Caco-2 (cell line): ENCODE measurements around the gene NOTCH2. TPM values are rescaled to one million over a fixed set of nuclear protein-coding genes. Genes with fewer than 3 reads are reported as not detected.
"Not testable (repeated sequence)": the region's sequence is repeated elsewhere in the genome, so short reads cannot be mapped to it uniquely, and the experiment has no call there.

Source experiments
- Bru-seq: library from RNA; stranded (reverse); fragments of 400-500 nt; gene quantifications from one replicate; lab custom pipeline; 2021; lab: Mats Ljungman, UMichigan
- BruChase-seq, 2 experiments: library from RNA; stranded (reverse); fragments of 400-500 nt; gene quantifications; one replicate each; lab custom pipeline; 2021; lab: Mats Ljungman, UMichigan
- BruUV-seq: library from RNA; stranded (reverse); fragments of 400-500 nt; replicated peaks from 2 replicates; lab custom pipeline; 2021; lab: Mats Ljungman, UMichigan
- CTCF ChIA-PET: fragments of 300-600 bp; sonication (Branson Sonifier 250); formaldehyde crosslinking; loops from one replicate; lab custom pipeline; 2022; ENCODE audit warnings: antibody characterized with exemption; lab: Charles Lee
- POLR2A ChIA-PET: fragments of 300-600 bp; sonication (Branson Sonifier 250); formaldehyde crosslinking; loops from one replicate; lab custom pipeline; 2022; ENCODE audit warnings: antibody characterized with exemption; lab: Charles Lee
- DNase-seq, 2 experiments: peaks; one replicate each; pipeline versions ENCODE4 v3.0.0 to v3.0.0-alpha.2; 2020 to 2022
- H3K27me3 ChIP-seq: replicated peaks from 2 replicates; pipeline ENCODE4 v1.6.0; 2011; ENCODE audit warnings: low read length; ENCODE audit not compliant: control insufficient read depth, insufficient read depth
- H3K36me3 ChIP-seq: 2 replicates; pipeline ENCODE4 v1.5.1; 2011; ENCODE audit warnings: low read length; ENCODE audit not compliant: control insufficient read depth, insufficient read depth
- H3K4me1 ChIP-seq: fragments of 250-450 bp; sonication (Bioruptor Pico); 2 replicates; pipeline ENCODE4 v1.5.1; 2020; ENCODE audit warnings: mild to moderate bottlenecking
- H3K4me3 ChIP-seq: 2 replicates; pipeline ENCODE4 v1.5.1; 2011; ENCODE audit warnings: low read depth, mild to moderate bottlenecking, control low read depth, low read length
- H3K9me3 ChIP-seq: fragments of 250-450 bp; sonication (Bioruptor Pico); 2 replicates; pipeline ENCODE4 v1.5.1; 2020; ENCODE audit warnings: mild to moderate bottlenecking, moderate library complexity
- H3K27ac Mint-ChIP-seq: one replicate; pipeline ENCODE4 v1.8.0; 2022; ENCODE audit warnings: mixed read lengths; ENCODE audit not compliant: unreplicated experiment
- H3K27me3 Mint-ChIP-seq: one replicate; pipeline ENCODE4 v1.8.0; 2022; ENCODE audit warnings: mixed read lengths; ENCODE audit not compliant: insufficient read depth, unreplicated experiment
- H3K36me3 Mint-ChIP-seq: one replicate; pipeline ENCODE4 v1.8.0; 2022; ENCODE audit warnings: mild to moderate bottlenecking, mixed read lengths; ENCODE audit not compliant: insufficient read depth, unreplicated experiment
- H3K4me1 Mint-ChIP-seq: one replicate; pipeline ENCODE4 v1.8.0; 2022; ENCODE audit warnings: low read depth, mixed read lengths; ENCODE audit not compliant: unreplicated experiment
- H3K4me3 Mint-ChIP-seq: one replicate; pipeline ENCODE4 v1.8.0; 2022; ENCODE audit warnings: mild to moderate bottlenecking, moderate library complexity, mixed read lengths; ENCODE audit not compliant: unreplicated experiment
- H3K9me3 Mint-ChIP-seq: one replicate; pipeline ENCODE4 v1.8.0; 2022; ENCODE audit warnings: mixed read lengths; ENCODE audit not compliant: unreplicated experiment
- intact Hi-C: fragments of 100-400 bp; cut with micrococcal nuclease; formaldehyde crosslinking; loops from one replicate; pipeline ENCODE4 v1.10.0; 2022; ENCODE audit not compliant: unreplicated experiment
- long read RNA-seq: library from polyadenylated mRNA; stranded (forward); transcript quantifications from one replicate; pipeline ENCODE4 v2.0.0, GENCODE V29; 2022
- total RNA-seq: library from RNA; stranded (reverse); gene quantifications from 2 replicates; pipeline ENCODE4 v1.2.3, GENCODE V29; 2022

Gene NOTCH2
- total RNA-seq (41.1 and 45.2 TPM in 2 replicates), Bru-seq, nascent RNA (percentile 69 among the genes with signal in this experiment), BruChase-seq, experiment 1, labeled RNA remaining after a 2-hour chase (percentile 64 among the genes with signal in this experiment), BruChase-seq, experiment 2, labeled RNA remaining after a 6-hour chase (percentile 74 among the genes with signal in this experiment)
- long read RNA-seq, full-length matches to known transcripts, result 2 of 19 reads
- long read RNA-seq, partial matches to known transcripts, result 4 of 19 reads
- long read RNA-seq, other reads (novel, unspliced or antisense), result 13 of 19 reads

DNA sequence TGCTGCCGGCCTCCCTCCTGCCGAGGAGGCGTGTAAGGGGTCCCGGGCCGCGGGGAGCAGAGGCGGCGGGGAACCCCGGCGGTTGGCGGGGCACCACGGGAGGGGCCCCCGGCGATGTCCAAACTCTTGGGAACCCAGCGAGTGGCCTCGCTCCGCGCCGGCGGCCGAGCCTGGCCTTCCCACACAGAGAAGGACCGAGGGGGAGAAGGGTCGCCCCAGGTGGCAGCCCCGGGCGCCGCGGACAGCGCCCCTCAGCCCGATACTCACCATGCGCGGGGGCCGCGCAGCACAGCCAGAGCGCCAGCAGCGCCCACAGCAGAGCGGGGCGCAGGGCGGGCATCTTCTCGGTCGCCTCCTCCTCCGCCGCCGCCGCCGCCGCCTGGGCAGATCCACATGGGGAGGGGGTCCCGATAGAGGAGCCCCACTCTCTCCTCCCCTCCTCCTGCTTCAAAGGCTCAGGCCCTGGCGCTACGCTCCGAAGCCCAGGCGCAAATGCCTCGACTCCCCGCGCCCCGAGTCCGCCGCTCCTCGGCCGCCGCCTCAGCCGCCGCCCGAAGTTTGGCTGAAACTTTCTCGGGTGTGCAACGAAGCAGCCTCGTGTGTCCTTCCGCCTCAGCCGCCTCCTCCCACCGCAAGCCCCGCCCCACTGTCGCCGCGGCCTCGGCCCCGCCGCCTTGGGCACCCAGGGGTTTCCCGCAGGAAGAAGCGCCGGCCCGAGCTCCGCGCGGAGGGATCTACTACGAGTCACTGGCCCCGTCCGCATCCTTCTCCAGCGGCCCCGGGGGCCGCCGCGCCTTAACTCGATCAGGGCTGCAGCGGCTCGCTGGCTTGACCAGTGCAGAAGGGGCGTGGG is at the start of gene NOTCH2:
Gene NOTCH2, minus strand, starts transcription at position 596 of the 853 bp plus-strand sequence. Its CDS starts 256 bp downstream, at position 340.
- H3K36me3 ChIP-seq, BruUV-seq, H3K4me1 Mint-ChIP-seq, CTCF ChIA-PET, H3K27ac Mint-ChIP-seq, H3K27me3 Mint-ChIP-seq, H3K27me3 ChIP-seq, POLR2A ChIA-PET, H3K4me1 ChIP-seq, H3K9me3 ChIP-seq, H3K36me3 Mint-ChIP-seq, intact Hi-C loops, H3K9me3 Mint-ChIP-seq: not testable (repeated sequence)
- peak within 1 kb of the TSS; percentile 38 for H3K4me3 ChIP-seq
- peak; percentile 73 to 80 for DNase-seq
- H3K4me3 Mint-ChIP-seq, result peak within 1 kb of the TSS; percentile 31

DNA sequence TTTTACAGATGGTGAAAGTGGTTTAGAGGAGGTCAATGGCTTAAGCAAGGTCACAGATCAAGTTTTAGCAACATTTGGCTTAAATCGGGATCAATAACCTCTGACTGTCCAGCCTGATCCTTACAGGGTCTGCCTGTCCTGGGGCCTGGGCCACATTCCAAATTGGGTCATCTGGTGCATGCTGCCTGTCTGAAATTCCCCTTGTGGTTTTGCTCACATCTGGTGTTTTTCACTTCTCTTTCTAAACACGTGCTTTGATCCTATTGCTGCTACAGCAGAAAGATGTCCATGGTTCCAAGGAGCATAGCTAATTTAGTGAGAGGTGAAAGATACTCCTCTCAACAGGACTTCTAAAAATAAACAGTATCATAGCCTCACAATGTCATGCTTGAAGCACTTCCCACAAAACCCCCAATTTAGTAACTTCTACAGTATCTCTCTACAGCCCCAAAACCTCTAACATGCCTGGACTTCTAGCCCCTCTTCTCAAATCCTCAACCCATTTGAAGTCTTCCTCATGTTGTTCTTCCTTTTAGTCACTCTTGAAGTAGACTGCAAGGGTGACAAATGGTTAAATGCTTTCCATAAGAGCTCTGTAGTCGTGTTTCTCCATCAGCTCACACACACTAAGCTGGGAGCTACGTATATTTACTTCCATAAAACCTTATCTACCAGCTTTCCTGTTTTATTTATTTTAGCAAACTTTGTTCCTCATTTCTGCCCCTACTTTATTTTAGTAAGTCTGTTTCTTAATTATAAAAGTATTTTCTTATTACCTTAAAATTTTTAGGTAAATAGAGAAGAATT is 48.1 kb upstream of the NOTCH2 start:
- Mint-ChIP-seq H3K4me1 (peaks cover 18% of the 10 kb centered on the region), H3K27ac (peak overlapping the region; percentile 57), H3K4me3 (peak overlapping the region; percentile 12)
- CTCF ChIA-PET, intact Hi-C loops, H3K9me3 Mint-ChIP-seq, H3K36me3 Mint-ChIP-seq, POLR2A ChIA-PET, H3K4me3 ChIP-seq, H3K36me3 ChIP-seq, H3K9me3 ChIP-seq, H3K27me3 Mint-ChIP-seq, H3K4me1 ChIP-seq, H3K27me3 ChIP-seq, DNase-seq, BruUV-seq: not testable (repeated sequence)

DNA sequence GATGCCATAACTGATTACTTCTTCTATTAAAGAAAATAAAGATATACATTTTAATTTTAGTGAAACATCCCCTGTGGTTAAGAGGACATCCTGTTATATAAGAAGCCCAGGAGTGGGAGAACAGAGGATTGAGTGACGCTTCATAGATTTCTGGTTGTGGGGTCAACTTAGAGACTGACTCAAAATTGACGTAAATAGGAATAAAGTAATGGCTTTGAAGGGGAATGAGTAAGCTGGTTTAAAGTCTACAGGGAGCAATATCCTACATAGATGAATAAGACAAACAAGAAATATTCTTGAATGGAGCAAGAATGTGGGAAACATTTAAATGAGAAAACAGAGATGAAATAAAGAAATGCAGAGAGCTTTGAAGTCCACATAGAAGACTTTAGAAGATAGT is 46.6 kb upstream of the NOTCH2 start:
- H3K4me1 ChIP-seq, H3K9me3 Mint-ChIP-seq, H3K27me3 Mint-ChIP-seq, H3K4me3 Mint-ChIP-seq, H3K36me3 Mint-ChIP-seq, intact Hi-C loops, H3K36me3 ChIP-seq, CTCF ChIA-PET, H3K9me3 ChIP-seq, BruUV-seq, H3K4me3 ChIP-seq, DNase-seq, H3K27me3 ChIP-seq, POLR2A ChIA-PET, H3K27ac Mint-ChIP-seq: not testable (repeated sequence)
- H3K4me1 Mint-ChIP-seq, result peaks cover 25% of the 10 kb centered on the region

GRCh38 chr1:120113134-120113533 is 43.7 kb upstream of the NOTCH2 start:
- DNase-seq, H3K36me3 Mint-ChIP-seq, intact Hi-C loops, H3K36me3 ChIP-seq, H3K9me3 Mint-ChIP-seq, H3K4me3 ChIP-seq, POLR2A ChIA-PET, H3K4me1 ChIP-seq, H3K27me3 ChIP-seq, CTCF ChIA-PET, H3K27me3 Mint-ChIP-seq, H3K27ac Mint-ChIP-seq, H3K9me3 ChIP-seq, BruUV-seq, H3K4me3 Mint-ChIP-seq: not testable (repeated sequence)
- peaks cover 22% of the 10 kb centered on the region for H3K4me1 Mint-ChIP-seq

- intact Hi-C loops, H3K9me3 Mint-ChIP-seq, H3K9me3 ChIP-seq, H3K36me3 Mint-ChIP-seq, H3K27me3 ChIP-seq, H3K27me3 Mint-ChIP-seq, POLR2A ChIA-PET, H3K4me1 ChIP-seq, H3K4me3 ChIP-seq, H3K27ac Mint-ChIP-seq, CTCF ChIA-PET, H3K4me3 Mint-ChIP-seq, H3K36me3 ChIP-seq: not testable (repeated sequence)
- H3K4me1 Mint-ChIP-seq, result peaks cover 14% of the 10 kb centered on the region
- peak in 1 of 2 experiments; percentile 1 for DNase-seq
- TSS peak; percentile 87 for BruUV-seq
These were observed 42.8 kb upstream of the NOTCH2 start for GRCh38 chr1:120112212-120112611.

GRCh38 chr1:120111771-120112170 is 42.3 kb upstream of the NOTCH2 start:
- DNase-seq, H3K9me3 ChIP-seq, H3K4me3 Mint-ChIP-seq, POLR2A ChIA-PET, H3K4me1 ChIP-seq, H3K4me3 ChIP-seq, H3K9me3 Mint-ChIP-seq, H3K36me3 Mint-ChIP-seq, H3K27ac Mint-ChIP-seq, H3K27me3 ChIP-seq, intact Hi-C loops, BruUV-seq, CTCF ChIA-PET, H3K36me3 ChIP-seq, H3K27me3 Mint-ChIP-seq: not testable (repeated sequence)
- H3K4me1 Mint-ChIP-seq, result peaks cover 14% of the 10 kb centered on the region
